Vagina (tissue), 2 donors: Measurements from ENCODE around the gene TEKT5. TPM values are rescaled to one million over a fixed set of nuclear protein-coding genes. Genes with fewer than 3 reads are reported as not detected.

ENCODE experiments used
- DNase-seq, 2 donors: peaks; one replicate each; pipeline ENCODE4 v3.0.0-alpha.2; 2017; ENCODE audit errors: extremely low spot score in 2 of 2
- H3K27ac ChIP-seq: fragments of 200-600 bp; sonication (generic); one replicate; pipeline ENCODE4 v1.5.1; 2019
- H3K27me3 ChIP-seq: fragments of 200-600 bp; sonication (generic); one replicate; pipeline ENCODE4 v1.5.1; 2019
- H3K36me3 ChIP-seq, 2 donors: fragments of 200-600 bp; sonication (generic); one replicate each; pipeline ENCODE4 v1.5.1; 2017 to 2019
- H3K4me1 ChIP-seq: fragments of 200-600 bp; sonication (generic); one replicate; pipeline ENCODE4 v1.5.1; 2019
- H3K4me3 ChIP-seq, 2 donors: fragments of 200-600 bp; sonication (generic); 1 replicate in 1 of 2; 2 replicates in 1 of 2; pipeline ENCODE4 v1.5.1; 2016 to 2019
- H3K9me3 ChIP-seq: fragments of 200-600 bp; sonication (generic); one replicate; pipeline ENCODE4 v1.5.1; 2019
- POLR2A ChIP-seq, 2 donors: fragments of 450-650 bp; IDR thresholded peaks; one replicate each; pipeline ENCODE4 v1.6.1; 2017; ENCODE audit warnings: antibody characterized with exemption in 2 of 2, mild to moderate bottlenecking in 2 of 2, moderate library complexity in 2 of 2
- POLR2AphosphoS5 ChIP-seq, 2 donors: sonication (generic); formaldehyde crosslinking; IDR thresholded peaks; one replicate each; pipeline ENCODE4 v1.9.0; 2017; ENCODE audit warnings: antibody characterized with exemption in 2 of 2, mild to moderate bottlenecking in 2 of 2, low read depth in 1 of 2; ENCODE audit not compliant: insufficient read depth in 1 of 2
- intact Hi-C: fragments of 100-400 bp; cut with DNase I; formaldehyde crosslinking; loops from one replicate; pipeline ENCODE4 v1.15.1; 2023
- total RNA-seq: library from RNA; depleted of rRNA; stranded (reverse); fragments of >200 nt; gene quantifications from one replicate; pipeline ENCODE4 v1.2.3, GENCODE V29; 2016
- TF ChIP-seq, protein P1 (sequence below), 3 experiments: fragments of 450-650 bp in 2 of 3; fragments of 200-600 bp in 1 of 3; sonication (generic) in 1 of 3; IDR thresholded peaks; one replicate each; pipeline ENCODE4 v1.5.1; 2017 to 2019; ENCODE audit warnings: antibody characterized with exemption in 3 of 3, mild to moderate bottlenecking in 2 of 3, moderate library complexity in 2 of 3

The TEKT5 gene
- total RNA-seq, 1 donor from 2014 or later: not detected

- Histone ChIP-seq H3K9me3 (no peaks in the 10 kb centered on the region), H3K4me3 (no peak overlapping the region), H3K27ac (no peak overlapping the region), H3K4me1 (no peaks in the 10 kb centered on the region), H3K27me3 (no peaks in the 10 kb centered on the region), H3K36me3 (no peaks in the 10 kb centered on the region)
- TF ChIP-seq, protein P1, sequence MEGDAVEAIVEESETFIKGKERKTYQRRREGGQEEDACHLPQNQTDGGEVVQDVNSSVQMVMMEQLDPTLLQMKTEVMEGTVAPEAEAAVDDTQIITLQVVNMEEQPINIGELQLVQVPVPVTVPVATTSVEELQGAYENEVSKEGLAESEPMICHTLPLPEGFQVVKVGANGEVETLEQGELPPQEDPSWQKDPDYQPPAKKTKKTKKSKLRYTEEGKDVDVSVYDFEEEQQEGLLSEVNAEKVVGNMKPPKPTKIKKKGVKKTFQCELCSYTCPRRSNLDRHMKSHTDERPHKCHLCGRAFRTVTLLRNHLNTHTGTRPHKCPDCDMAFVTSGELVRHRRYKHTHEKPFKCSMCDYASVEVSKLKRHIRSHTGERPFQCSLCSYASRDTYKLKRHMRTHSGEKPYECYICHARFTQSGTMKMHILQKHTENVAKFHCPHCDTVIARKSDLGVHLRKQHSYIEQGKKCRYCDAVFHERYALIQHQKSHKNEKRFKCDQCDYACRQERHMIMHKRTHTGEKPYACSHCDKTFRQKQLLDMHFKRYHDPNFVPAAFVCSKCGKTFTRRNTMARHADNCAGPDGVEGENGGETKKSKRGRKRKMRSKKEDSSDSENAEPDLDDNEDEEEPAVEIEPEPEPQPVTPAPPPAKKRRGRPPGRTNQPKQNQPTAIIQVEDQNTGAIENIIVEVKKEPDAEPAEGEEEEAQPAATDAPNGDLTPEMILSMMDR (IDR thresholded peaks at IDR 0.05): no peak
- no peak for TF ChIP-seq POLR2AphosphoS5 (IDR thresholded peaks at IDR 0.05; ENCODE audit: insufficient read depth in 1 of 2, low read depth in 1 of 2)
- TF ChIP-seq POLR2A (IDR thresholded peaks at IDR 0.05): no peak
- no peak for DNase-seq
- intact Hi-C loops: no loop called here
Observed at GRCh38 chr16:10675861-10676260, 18.9 kb downstream of the TEKT5 start.

GRCh38 chr16:10675216-10675615 is 19.5 kb downstream of the TEKT5 start:
- Histone ChIP-seq H3K27me3 (no peaks in the 10 kb centered on the region), H3K4me3 (no peak overlapping the region), H3K9me3 (no peaks in the 10 kb centered on the region), H3K36me3 (no peaks in the 10 kb centered on the region), H3K27ac (no peak overlapping the region), H3K4me1 (no peaks in the 10 kb centered on the region)
- intact Hi-C loops: no loop called here
- DNase-seq: no peak
- TF ChIP-seq POLR2AphosphoS5 (IDR thresholded peaks at IDR 0.05; ENCODE audit: insufficient read depth in 1 of 2, low read depth in 1 of 2) (no peak), POLR2A (IDR thresholded peaks at IDR 0.05) (no peak)
- TF ChIP-seq, protein P1 (IDR thresholded peaks at IDR 0.05): no peak

DNA sequence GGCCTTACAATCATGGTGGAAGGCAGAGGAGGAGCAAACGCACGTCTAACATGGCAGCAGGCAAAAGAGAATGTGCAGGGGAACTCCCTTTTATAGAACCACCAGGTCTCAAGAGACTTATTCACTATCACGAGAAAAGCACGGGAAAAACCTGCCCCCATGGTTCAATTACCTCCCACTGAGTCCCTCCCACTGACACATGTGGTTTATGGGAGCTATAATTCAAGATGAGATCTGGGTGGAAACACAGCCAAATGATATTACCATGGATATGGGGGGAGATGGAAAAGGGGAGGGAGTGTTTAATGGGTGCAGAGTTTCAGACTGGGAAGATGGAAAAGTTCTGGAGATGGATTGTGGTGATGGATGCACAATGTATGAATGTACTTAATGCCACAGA is 23.0 kb downstream of the TEKT5 start:
- Histone ChIP-seq H3K4me1 (no peaks in the 10 kb centered on the region), H3K36me3 (no peaks in the 10 kb centered on the region), H3K4me3 (no peak overlapping the region), H3K27ac (no peak overlapping the region), H3K27me3 (no peaks in the 10 kb centered on the region), H3K9me3 (no peaks in the 10 kb centered on the region)
- intact Hi-C loops: no loop called here
- DNase-seq: no peak
- TF ChIP-seq POLR2A (IDR thresholded peaks at IDR 0.05): no peak
- TF ChIP-seq, protein P1 (IDR thresholded peaks at IDR 0.05): no peak
- TF ChIP-seq POLR2AphosphoS5 (IDR thresholded peaks at IDR 0.05; ENCODE audit: insufficient read depth in 1 of 2, low read depth in 1 of 2): no peak

GRCh38 chr16:10669791-10670190 is 24.9 kb downstream of the TEKT5 start:
- Histone ChIP-seq H3K9me3 (no peaks in the 10 kb centered on the region), H3K4me1 (no peaks in the 10 kb centered on the region), H3K27ac (no peak overlapping the region), H3K27me3 (no peaks in the 10 kb centered on the region), H3K4me3 (no peak overlapping the region), H3K36me3 (no peaks in the 10 kb centered on the region)
- intact Hi-C loops: no loop called here
- peak in 1 of 2 donors; percentile 62 for DNase-seq
- TF ChIP-seq POLR2A (IDR thresholded peaks at IDR 0.05) (no peak), POLR2AphosphoS5 (IDR thresholded peaks at IDR 0.05; ENCODE audit: insufficient read depth in 1 of 2, low read depth in 1 of 2) (no peak)
- TF ChIP-seq, protein P1 (IDR thresholded peaks at IDR 0.05): no peak

DNA sequence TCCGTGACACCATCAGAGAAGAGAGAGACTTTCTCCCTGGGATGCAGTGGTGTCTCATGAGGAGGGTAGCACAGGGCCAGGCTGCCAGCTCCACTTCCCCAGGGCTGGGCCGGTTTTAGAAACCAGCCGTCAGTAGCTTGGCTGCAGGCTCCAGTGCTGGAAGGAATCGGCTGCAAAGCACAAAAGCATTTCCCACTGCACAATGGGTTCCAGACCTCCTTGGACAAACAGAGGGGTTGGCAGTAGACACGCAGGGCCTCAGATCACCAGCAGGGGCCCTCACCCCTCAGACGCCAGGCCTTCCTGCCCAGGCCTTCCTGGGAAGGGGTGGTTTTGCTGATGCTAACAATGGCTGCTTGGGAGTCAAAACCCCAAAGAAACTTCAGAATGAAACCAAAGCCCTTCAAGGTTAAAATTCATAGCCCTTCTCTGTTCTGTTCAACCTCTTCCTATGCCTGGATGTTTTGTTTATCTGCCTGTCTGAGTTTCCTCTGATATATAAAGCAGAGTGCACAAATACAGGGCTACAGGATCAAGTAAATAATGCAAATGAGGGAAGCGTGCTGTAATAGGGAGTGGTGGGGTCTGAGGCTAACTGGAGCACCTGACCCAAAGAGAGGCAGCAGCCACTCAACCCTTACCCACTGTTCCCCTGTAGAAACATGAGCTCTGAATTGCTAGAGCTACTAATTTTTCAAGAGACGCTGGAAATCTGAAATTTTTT is 26.2 kb downstream of the TEKT5 start:
- intact Hi-C loops: no loop called here
- TF ChIP-seq, protein P1 (IDR thresholded peaks at IDR 0.05): no peak
- TF ChIP-seq POLR2AphosphoS5 (IDR thresholded peaks at IDR 0.05; ENCODE audit: insufficient read depth in 1 of 2, low read depth in 1 of 2): no peak
- TF ChIP-seq POLR2A (IDR thresholded peaks at IDR 0.05): no peak
- no peak for DNase-seq
- no peak overlapping the region for H3K27ac ChIP-seq
- no peaks in the 10 kb centered on the region for H3K27me3 ChIP-seq
- H3K9me3 ChIP-seq: no peaks in the 10 kb centered on the region
- H3K4me1 ChIP-seq: no peaks in the 10 kb centered on the region
- no peaks in the 10 kb centered on the region for H3K36me3 ChIP-seq
- no peak overlapping the region for H3K4me3 ChIP-seq
